GM21367 (cell line): ENCODE data around the gene TVP23B.
A peak's percentile ranks its signal among the peaks of the same experiment; 100 is the strongest.
"Not testable (repeated sequence)": the region's sequence is repeated elsewhere in the genome, so short reads cannot be mapped to it uniquely, and the experiment has no call there.

ENCODE experiments used
- ATAC-seq: cut with Tn5 transposase; IDR thresholded peaks from one replicate; pipeline ENCODE4 v1.9.1; 2021; ENCODE audit not compliant: unreplicated experiment

TVP23B gene

DNA sequence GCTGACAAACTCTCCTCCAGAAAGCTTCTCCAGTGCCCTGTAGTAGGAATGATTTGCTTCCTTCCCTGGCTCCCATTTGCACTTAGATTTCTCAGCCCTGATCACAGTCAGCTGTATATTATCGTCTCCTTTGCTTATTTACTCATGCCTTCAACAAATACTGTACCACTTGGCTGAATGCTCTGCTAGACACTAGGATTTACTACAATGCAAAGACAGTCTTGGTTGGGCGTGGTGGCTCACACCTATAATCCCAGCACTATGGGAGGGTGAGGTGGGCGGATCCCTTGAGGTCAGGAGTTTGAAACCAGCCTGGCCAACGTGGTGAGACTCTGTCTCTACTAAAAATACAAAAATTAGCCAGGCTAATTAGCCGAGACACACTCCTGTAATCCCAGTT lies 5.9 kb downstream of the TVP23B start:
- ATAC-seq, result not testable (repeated sequence)

DNA sequence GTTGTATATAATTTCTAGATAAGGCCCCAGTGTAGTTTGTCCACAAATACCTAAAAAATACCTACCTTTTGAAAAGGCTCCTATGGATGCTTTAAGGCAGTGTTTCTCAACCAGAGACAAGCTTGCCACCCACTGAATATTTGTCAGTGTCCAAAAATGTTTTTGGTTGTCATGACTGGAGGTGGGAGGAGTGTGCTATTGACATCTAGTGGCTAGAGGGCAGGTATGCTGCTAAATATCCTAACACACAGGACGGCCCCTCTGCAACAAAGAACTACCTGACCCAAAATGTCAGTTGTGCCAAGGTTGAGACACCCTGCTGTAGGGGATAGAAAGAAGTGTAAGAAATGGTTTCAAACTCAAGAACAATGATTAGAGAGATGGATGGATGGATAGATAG lies 10.4 kb downstream of the TVP23B start:
- not testable (repeated sequence) for ATAC-seq

GRCh38 chr17:18794841-18795240 lies 13.9 kb downstream of the TVP23B start:
- ATAC-seq, result not testable (repeated sequence)

DNA sequence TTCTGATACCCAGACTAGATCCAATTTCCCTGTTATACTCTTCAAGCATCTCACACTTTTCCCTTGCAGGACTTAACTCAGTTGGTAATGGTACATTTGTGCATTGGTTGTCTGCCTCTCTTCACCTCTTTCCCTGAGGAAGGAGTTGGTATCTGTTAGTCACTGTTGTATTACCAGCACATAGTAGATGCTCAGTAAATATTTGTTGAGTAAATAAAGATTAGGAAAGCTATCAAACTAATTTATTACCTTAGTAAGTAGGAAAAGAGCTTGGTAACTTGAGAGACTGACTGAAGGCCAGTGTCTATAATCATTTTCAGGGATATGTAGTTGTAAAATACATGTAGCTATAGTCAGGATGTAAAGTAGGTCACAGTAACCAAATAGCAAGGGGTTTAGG lies 15.9 kb downstream of the TVP23B start:
- ATAC-seq, result not testable (repeated sequence)

DNA sequence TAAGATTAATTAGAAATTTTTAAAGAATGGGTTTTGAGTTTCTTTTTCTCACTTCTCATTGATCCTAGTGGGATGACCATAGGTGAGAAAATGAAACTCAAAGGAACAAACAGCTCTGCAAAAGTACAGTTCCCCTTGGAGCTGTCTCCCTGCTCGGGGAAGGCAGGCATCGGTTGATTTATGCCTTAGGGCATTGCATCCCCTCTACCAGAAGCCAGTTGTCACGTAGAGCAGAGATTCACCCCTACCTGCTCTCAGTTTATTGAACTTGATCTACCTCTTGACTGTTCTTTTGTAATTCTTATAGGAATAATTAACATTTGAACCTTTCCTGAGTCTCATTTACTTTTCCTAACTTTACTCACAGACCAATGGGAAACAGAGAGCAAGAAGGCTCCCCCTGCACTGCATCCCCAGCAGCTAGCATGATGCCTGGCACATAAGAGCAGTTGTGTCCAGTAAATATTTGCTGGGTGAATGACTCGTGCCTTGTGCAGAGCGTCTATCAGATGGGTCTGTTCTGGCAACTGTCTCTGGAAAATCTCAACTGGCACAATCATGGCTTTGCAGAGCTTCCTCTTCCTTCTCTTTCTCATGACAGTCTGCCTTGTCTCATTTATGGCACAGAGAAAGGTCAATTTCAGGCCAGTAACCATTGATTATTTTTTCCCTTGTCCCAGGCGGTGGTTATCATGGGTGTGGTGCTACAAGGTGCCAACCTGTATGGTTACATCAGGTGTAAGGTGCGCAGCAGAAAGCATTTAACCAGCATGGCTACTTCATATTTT lies 22.7 kb downstream of the TVP23B start:
- not testable (repeated sequence) for ATAC-seq

GRCh38 chr17:18815924-18816323 lies 34.9 kb downstream of the TVP23B start:
- ATAC-seq, result not testable (repeated sequence)

GRCh38 chr17:18816489-18817371 lies 35.7 kb downstream of the TVP23B start:
- not testable (repeated sequence) for ATAC-seq

- ATAC-seq, result not testable (repeated sequence)
Observed at GRCh38 chr17:18821430-18821829, 40.4 kb downstream of the TVP23B start.

GRCh38 chr17:18827613-18828012 lies 46.6 kb downstream of the TVP23B start:
- not testable (repeated sequence) for ATAC-seq

DNA sequence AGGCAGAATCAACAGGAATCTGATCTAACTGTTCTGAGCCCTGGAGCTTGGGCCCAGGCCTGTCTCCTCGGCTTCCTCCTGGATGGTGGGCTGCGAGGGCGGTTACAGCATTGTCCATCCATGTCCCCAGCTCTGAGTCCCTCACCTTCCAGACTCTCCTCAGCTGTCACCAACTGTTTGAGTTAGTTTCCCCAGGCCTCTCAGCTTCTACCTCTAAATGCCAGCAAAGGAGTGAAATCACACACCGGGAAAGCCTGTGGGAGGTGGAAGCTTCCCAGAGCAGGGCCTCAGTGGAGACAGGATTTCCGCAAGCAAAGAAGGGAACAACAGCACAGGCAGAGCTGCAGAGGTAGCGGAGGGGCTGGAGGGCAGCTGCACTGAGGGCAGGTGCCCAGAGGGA lies 67.5 kb downstream of the TVP23B start:
- ATAC-seq, result no peak

- no peak for ATAC-seq
Observed at GRCh38 chr17:18850679-18851078, 69.7 kb downstream of the TVP23B start.

DNA sequence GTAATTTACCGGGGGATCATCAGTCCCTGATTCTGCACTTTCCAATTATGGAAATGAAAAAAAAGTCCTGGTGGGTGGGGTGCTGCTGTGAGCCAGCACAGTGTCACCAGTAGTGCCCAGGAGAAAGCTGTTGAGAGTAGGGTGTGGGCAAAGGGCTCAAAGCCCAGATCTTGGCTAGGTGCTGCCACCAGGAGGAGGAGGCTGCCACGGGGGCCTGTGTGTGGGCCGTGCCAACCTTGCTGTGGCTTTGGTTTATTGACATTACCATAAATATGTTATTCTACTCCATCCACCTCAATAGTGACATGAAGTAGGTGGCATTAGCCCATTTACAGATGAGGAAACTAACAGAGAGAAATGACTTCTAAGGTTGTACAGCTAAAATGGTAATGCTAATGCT lies 70.2 kb downstream of the TVP23B start:
- ATAC-seq, result no peak

GRCh38 chr17:18854956-18855355 lies 74.0 kb downstream of the TVP23B start:
- no peak for ATAC-seq

- peak; percentile 63 for ATAC-seq
Observed at GRCh38 chr17:18855831-18856569, 75.0 kb downstream of the TVP23B start.
